Uterus (tissue), 4 donors: ENCODE measurements around the gene LAPTM5. TPM values are rescaled to one million over a fixed set of nuclear protein-coding genes. Genes with fewer than 3 reads are reported as not detected.
A peak's percentile ranks its signal among the peaks of the same experiment; 100 is the strongest.

Source experiments
- DNase-seq, 2 donors: peaks; one replicate each; pipeline ENCODE4 v3.0.0-alpha.2; 2019 to 2020
- H3K27ac ChIP-seq, 2 donors: fragments of 200-600 bp; sonication (generic); 1 replicate in 1 of 2; 2 replicates in 1 of 2; pipeline ENCODE4 v1.5.1; 2016 to 2018
- H3K27me3 ChIP-seq, 2 donors: fragments of 200-600 bp; sonication (generic); one replicate each; pipeline ENCODE4 v1.5.1; 2018 to 2019; ENCODE audit warnings: control low read depth in 1 of 2
- H3K36me3 ChIP-seq, 2 donors: fragments of 200-600 bp; sonication (generic); one replicate each; pipeline ENCODE4 v1.5.1; 2019; ENCODE audit warnings: control low read depth in 1 of 2
- H3K4me1 ChIP-seq, 2 donors: fragments of 200-600 bp; sonication (generic); one replicate each; pipeline ENCODE4 v1.5.1; 2018 to 2019; ENCODE audit warnings: control low read depth in 1 of 2
- H3K4me3 ChIP-seq, 2 donors: fragments of 200-600 bp; sonication (generic); 1 replicate in 1 of 2; 2 replicates in 1 of 2; pipeline ENCODE4 v1.5.1; 2018 to 2019; ENCODE audit warnings: mild to moderate bottlenecking in 1 of 2
- H3K9me3 ChIP-seq, 2 donors: fragments of 200-600 bp; sonication (generic); one replicate each; pipeline ENCODE4 v1.5.1; 2019; ENCODE audit warnings: control low read depth in 1 of 2
- POLR2A ChIP-seq, 2 donors: fragments of 450-650 bp; IDR thresholded peaks; one replicate each; pipeline ENCODE4 v1.6.1; 2016; ENCODE audit warnings: antibody characterized with exemption in 2 of 2, mild to moderate bottlenecking in 1 of 2, moderate library complexity in 1 of 2
- intact Hi-C: fragments of 100-400 bp; cut with DNase I; formaldehyde crosslinking; loops from one replicate; pipeline ENCODE4 v1.15.1; 2023; ENCODE audit warnings: low total_unique reads
- total RNA-seq, 4 donors: library from RNA; depleted of rRNA in 3 of 4; stranded (reverse); fragments of >200 nt in 3 of 4; gene quantifications; one replicate each; pipeline versions ENCODE4 v1.1.0 to v1.2.4, GENCODE V29; 2014 to 2023
- TF ChIP-seq, protein P1 (sequence below), 4 experiments: fragments of 200-600 bp in 2 of 4; fragments of 450-650 bp in 2 of 4; sonication (generic) in 2 of 4; IDR thresholded peaks; one replicate each; pipeline ENCODE4 v1.5.1; 2016 to 2019; ENCODE audit warnings: antibody characterized with exemption in 4 of 4, mild to moderate bottlenecking in 2 of 4, moderate library complexity in 1 of 4
- donor health status: DM: yes; HTN: yes; CAD: no.

LAPTM5 gene
- total RNA-seq, 4 donors from 2014 or later: 6.1 to 76.8 (median 15.8) TPM

DNA sequence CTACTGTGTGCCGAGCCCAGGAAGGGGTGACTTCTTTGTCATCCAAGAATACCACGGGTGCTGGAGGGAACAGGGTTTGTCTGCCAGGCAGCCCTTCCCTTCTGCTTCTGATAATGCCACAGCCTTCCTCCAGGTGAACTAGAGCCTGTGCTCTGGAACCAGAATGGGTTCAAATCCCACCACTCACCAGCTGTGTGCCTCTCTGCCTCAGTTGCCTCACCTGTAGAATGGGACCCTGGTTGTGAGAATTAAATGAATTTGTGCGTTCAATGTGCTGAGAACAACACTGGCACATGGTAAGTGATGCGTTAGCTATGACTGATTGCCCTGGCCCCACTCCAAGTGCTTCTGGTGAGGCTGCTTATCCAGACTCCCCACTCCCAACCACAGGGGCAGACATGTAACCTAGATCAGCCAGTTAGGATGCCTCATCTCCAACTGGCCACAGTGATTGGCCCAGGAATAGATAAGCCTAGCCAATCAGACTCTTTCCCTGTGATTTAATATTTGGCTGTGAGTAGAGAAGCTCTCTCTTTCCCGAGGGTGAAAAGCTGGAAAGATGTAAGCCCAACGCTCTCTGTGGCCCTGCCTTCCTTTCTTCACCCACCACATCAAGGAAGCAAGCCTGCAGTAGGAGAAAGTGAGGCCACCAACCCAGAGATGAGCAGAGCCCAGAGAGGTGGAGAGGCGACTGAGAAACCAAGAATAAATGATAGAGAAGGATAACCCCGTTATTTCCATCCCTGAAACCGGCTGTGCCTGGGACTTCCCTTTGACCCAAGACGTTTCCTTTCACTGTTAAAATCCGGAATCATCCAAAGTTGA is 20.8 kb upstream of the LAPTM5 start:
- H3K27ac ChIP-seq: no peak overlapping the region
- no peak overlapping the region for H3K4me3 ChIP-seq
- H3K4me1 ChIP-seq: peaks cover 0 to 4% of the 10 kb centered on the region in 2 donors
- peak in 1 of 2 donors; percentile 52 for DNase-seq
- TF ChIP-seq, protein P1, sequence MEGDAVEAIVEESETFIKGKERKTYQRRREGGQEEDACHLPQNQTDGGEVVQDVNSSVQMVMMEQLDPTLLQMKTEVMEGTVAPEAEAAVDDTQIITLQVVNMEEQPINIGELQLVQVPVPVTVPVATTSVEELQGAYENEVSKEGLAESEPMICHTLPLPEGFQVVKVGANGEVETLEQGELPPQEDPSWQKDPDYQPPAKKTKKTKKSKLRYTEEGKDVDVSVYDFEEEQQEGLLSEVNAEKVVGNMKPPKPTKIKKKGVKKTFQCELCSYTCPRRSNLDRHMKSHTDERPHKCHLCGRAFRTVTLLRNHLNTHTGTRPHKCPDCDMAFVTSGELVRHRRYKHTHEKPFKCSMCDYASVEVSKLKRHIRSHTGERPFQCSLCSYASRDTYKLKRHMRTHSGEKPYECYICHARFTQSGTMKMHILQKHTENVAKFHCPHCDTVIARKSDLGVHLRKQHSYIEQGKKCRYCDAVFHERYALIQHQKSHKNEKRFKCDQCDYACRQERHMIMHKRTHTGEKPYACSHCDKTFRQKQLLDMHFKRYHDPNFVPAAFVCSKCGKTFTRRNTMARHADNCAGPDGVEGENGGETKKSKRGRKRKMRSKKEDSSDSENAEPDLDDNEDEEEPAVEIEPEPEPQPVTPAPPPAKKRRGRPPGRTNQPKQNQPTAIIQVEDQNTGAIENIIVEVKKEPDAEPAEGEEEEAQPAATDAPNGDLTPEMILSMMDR (IDR thresholded peaks at IDR 0.05): no peak
- TF ChIP-seq POLR2A (IDR thresholded peaks at IDR 0.05): no peak
- no peaks in the 10 kb centered on the region for H3K27me3 ChIP-seq
- H3K9me3 ChIP-seq: no peaks in the 10 kb centered on the region
- no peaks in the 10 kb centered on the region for H3K36me3 ChIP-seq
- intact Hi-C loops: loop anchor here (5.0 kb wide), 1 partner anchor 56 kb away; the partner anchor contains the start of gene MATN1

DNA sequence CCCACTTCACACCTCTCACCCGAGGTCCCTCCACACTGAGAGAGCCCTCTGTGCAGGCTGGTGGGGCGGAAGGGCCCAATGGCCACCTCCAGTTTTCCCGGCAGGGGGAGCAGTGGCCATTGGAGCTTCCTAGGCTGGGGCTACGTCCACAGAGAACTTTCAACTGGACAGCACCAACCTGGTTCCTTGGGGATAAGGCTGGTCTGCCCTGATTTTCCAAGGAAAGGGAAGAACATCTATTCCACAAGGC is 20.3 kb upstream of the LAPTM5 start:
- Histone ChIP-seq H3K27me3 (no peaks in the 10 kb centered on the region), H3K9me3 (no peaks in the 10 kb centered on the region), H3K27ac (no peak overlapping the region), H3K36me3 (no peaks in the 10 kb centered on the region), H3K4me1 (peaks cover 0 to 4% of the 10 kb centered on the region in 2 donors), H3K4me3 (no peak overlapping the region)
- intact Hi-C loops: loop anchor here (5.0 kb wide), 1 partner anchor 56 kb away; the partner anchor contains the start of gene MATN1
- no peak for DNase-seq
- TF ChIP-seq, protein P1 (IDR thresholded peaks at IDR 0.05): no peak
- no peak for TF ChIP-seq POLR2A (IDR thresholded peaks at IDR 0.05)

DNA sequence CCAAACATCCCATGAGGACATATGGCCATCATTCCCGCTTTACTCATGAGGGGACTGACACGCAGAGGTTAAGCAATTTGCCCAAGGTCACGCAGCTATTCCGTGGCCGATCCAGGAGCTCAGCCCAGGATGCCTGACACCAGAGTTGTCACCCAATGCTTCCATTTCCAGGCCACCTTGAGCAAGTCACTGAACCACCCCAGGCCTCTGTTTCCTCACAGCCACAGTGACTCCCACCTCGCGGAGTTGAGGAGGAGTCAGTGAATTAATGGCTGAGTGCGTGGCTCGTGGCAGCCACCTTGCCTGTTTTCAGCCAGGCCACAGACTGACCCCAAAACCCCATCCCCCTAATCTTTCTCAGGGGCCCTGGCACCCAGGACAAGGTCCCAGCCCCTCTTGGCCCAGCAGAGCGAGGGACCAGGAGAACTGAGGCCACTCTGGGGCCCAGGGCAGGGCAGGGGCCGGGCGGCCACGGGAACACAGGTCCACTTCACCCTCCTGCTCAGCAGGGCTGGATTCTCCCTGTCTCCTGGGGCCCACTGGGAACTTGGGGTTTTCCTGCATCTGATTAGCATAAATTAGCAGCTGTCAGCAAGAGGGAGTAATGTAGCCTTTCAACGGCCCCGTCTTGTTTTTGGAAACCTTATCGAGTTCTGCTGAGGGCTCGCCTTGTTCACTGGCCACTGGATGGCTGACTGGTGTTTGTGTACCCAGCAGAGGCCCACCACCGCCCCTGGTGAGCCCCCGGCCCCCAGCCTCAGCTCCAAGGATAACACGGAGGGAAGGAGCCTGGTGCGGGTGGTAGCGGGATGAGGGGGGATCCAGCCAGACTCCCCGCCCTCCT is 19.7 kb upstream of the LAPTM5 start:
- DNase-seq: no peak
- TF ChIP-seq POLR2A (IDR thresholded peaks at IDR 0.05): no peak
- TF ChIP-seq, protein P1 (IDR thresholded peaks at IDR 0.05): no peak
- no peaks in the 10 kb centered on the region for H3K4me1 ChIP-seq
- no peaks in the 10 kb centered on the region for H3K36me3 ChIP-seq
- no peak overlapping the region for H3K4me3 ChIP-seq
- H3K27ac ChIP-seq: no peak overlapping the region
- intact Hi-C loops: loop anchor here (5.0 kb wide), 1 partner anchor 55 kb away; the partner anchor contains the start of gene MATN1
- no peaks in the 10 kb centered on the region for H3K27me3 ChIP-seq
- H3K9me3 ChIP-seq: no peaks in the 10 kb centered on the region

DNA sequence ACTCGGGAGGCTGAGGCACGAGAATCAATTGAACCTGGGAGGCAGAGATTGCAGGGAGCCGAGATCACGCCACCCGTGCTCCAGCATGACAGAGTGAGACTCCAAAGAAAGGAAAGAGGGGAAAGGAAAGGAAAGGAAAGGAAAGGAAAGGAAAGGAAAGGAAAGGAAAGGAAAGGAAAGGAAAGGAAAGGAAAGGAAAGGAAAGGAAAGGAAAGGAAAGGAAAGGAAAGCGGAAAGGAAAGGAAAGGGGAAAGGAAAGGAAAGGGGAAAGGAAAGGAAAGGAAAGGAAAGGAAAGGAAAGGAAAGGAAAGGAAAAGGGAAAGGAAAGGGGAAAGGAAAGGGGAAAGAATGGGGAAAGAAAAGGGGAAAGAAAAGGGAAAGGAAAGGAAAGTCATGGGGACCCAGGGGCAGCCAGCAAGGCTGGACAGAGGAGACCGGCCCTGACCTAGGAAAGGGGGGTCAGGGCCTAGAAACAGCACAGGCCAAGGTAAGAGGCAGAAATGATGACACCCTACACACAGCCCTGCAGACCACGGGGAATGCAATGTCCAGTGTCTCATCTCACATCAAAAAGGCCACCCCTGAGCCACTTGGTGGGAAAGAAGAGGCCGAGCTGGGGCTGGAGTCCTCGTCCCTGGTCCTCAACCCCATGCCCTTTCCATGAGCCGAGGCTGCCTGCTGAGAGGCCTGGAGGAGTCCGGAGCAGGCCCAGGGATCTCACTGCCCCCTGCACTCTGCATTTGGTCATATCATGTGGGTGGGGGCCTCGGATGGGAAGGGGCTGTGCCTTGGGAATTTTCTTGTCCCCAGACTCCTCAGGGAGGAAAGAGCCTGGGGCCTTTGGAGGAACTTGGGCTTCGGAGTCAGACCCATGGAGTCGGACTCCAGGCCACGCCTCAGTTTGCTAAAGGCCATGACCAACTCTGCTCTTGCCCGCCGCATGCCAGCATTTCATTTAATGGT is 18.8 kb upstream of the LAPTM5 start:
- Histone ChIP-seq H3K36me3 (no peaks in the 10 kb centered on the region), H3K27me3 (no peaks in the 10 kb centered on the region), H3K4me3 (no peak overlapping the region), H3K4me1 (no peaks in the 10 kb centered on the region), H3K9me3 (no peaks in the 10 kb centered on the region), H3K27ac (no peak overlapping the region)
- intact Hi-C loops: loop anchor here (5.0 kb wide), 1 partner anchor 54 kb away; the partner anchor contains the start of gene MATN1
- DNase-seq: no peak
- TF ChIP-seq POLR2A (IDR thresholded peaks at IDR 0.05): no peak
- TF ChIP-seq, protein P1 (IDR thresholded peaks at IDR 0.05): no peak
